Central memory CD8-positive, alpha-beta T cell (primary cell): ENCODE data around the gene MMAB.

ENCODE experiments used
- ATAC-seq: fragments of 150-1000 bp; cut with Tn5 transposase; replicated peaks from 2 replicates; pipeline ENCODE4 v1.10.0; 2022; ENCODE audit warnings: mild to moderate bottlenecking, moderate FRiP score, moderate number of reproducible peaks; ENCODE audit not compliant: poor library complexity, severe bottlenecking; ENCODE audit errors: extremely low read depth
- DNase-seq, 2 donors: peaks; one replicate each; pipeline ENCODE4 v3.0.0; 2021; ENCODE audit warnings: low spot score in 2 of 2
- H3K27ac Mint-ChIP-seq: one replicate; pipeline ENCODE4 v1.8.0; 2022; ENCODE audit warnings: low read depth, mild to moderate bottlenecking, moderate library complexity, mixed read lengths
- H3K27me3 Mint-ChIP-seq: one replicate; pipeline ENCODE4 v1.8.0; 2022; ENCODE audit warnings: mixed read lengths
- H3K36me3 Mint-ChIP-seq: one replicate; pipeline ENCODE4 v1.8.0; 2022; ENCODE audit warnings: mild to moderate bottlenecking, moderate library complexity, mixed read lengths; ENCODE audit not compliant: insufficient read depth
- H3K4me1 Mint-ChIP-seq: one replicate; pipeline ENCODE4 v1.8.0; 2022; ENCODE audit warnings: mixed read lengths
- H3K4me3 Mint-ChIP-seq: one replicate; pipeline ENCODE4 v1.8.0; 2022; ENCODE audit warnings: mild to moderate bottlenecking, moderate library complexity, mixed read lengths
- H3K9me3 Mint-ChIP-seq: one replicate; pipeline ENCODE4 v1.8.0; 2022; ENCODE audit warnings: mixed read lengths

The MMAB gene

GRCh38 chr12:109535863-109536250 lies 37.4 kb downstream of the MMAB start:
- H3K4me3 Mint-ChIP-seq: no peak overlapping the region
- no peak for ATAC-seq
- H3K9me3 Mint-ChIP-seq: no peaks in the 10 kb centered on the region
- no peak overlapping the region for H3K27ac Mint-ChIP-seq
- H3K27me3 Mint-ChIP-seq: no peaks in the 10 kb centered on the region
- H3K36me3 Mint-ChIP-seq: peaks cover 9% of the 10 kb centered on the region
- no peaks in the 10 kb centered on the region for H3K4me1 Mint-ChIP-seq
- DNase-seq: no peak

GRCh38 chr12:109535231-109535862 lies 38.0 kb downstream of the MMAB start:
- Mint-ChIP-seq H3K27ac (no peak overlapping the region), H3K4me1 (no peaks in the 10 kb centered on the region), H3K4me3 (no peak overlapping the region), H3K9me3 (no peaks in the 10 kb centered on the region), H3K36me3 (peaks cover 10% of the 10 kb centered on the region), H3K27me3 (no peaks in the 10 kb centered on the region)
- no peak for ATAC-seq
- DNase-seq: no peak

GRCh38 chr12:109534456-109534855 lies 38.8 kb downstream of the MMAB start:
- no peaks in the 10 kb centered on the region for H3K9me3 Mint-ChIP-seq
- H3K4me1 Mint-ChIP-seq: no peaks in the 10 kb centered on the region
- no peaks in the 10 kb centered on the region for H3K27me3 Mint-ChIP-seq
- ATAC-seq (no peak), DNase-seq (no peak)
- no peak overlapping the region for H3K4me3 Mint-ChIP-seq
- H3K27ac Mint-ChIP-seq: no peak overlapping the region
- peaks cover 15% of the 10 kb centered on the region for H3K36me3 Mint-ChIP-seq

DNA sequence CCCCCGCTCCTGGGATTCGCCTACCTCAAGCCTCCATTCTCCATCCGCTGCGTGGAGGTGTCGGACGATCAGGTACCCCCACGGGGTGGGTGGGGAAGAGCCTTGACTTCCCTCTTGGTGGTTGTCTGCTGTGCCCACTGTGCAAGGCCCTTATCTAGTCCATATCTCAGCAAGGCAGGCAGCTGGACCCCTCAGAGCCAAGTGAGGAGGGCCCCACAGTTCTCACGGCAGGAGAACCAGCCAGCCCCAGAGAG lies 39.9 kb downstream of the MMAB start:
- no peaks in the 10 kb centered on the region for H3K9me3 Mint-ChIP-seq
- peaks cover 19% of the 10 kb centered on the region for H3K36me3 Mint-ChIP-seq
- ATAC-seq: no peak

GRCh38 chr12:109532721-109533486 lies 40.4 kb downstream of the MMAB start:
- peaks cover 19% of the 10 kb centered on the region for H3K36me3 Mint-ChIP-seq
- H3K27ac Mint-ChIP-seq: no peak overlapping the region
- no peak for ATAC-seq

More for the DNA sequence above, 39.9 kb downstream of the MMAB start:
- DNase-seq: no peak
- Mint-ChIP-seq H3K4me1 (no peaks in the 10 kb centered on the region), H3K27ac (no peak overlapping the region), H3K4me3 (no peak overlapping the region), H3K27me3 (no peaks in the 10 kb centered on the region)

GRCh38 chr12:109531411-109531810 lies 41.9 kb downstream of the MMAB start:
- no peak overlapping the region for H3K4me3 Mint-ChIP-seq
- H3K4me1 Mint-ChIP-seq: no peaks in the 10 kb centered on the region
- ATAC-seq (no peak), DNase-seq (no peak)
- H3K27me3 Mint-ChIP-seq: no peaks in the 10 kb centered on the region
- H3K36me3 Mint-ChIP-seq: peaks cover 22% of the 10 kb centered on the region
- H3K9me3 Mint-ChIP-seq: no peaks in the 10 kb centered on the region
- H3K27ac Mint-ChIP-seq: no peak overlapping the region

More at GRCh38 chr12:109532721-109533486, 40.4 kb downstream of the MMAB start:
- DNase-seq: no peak
- no peak overlapping the region for H3K4me3 Mint-ChIP-seq
- no peaks in the 10 kb centered on the region for H3K9me3 Mint-ChIP-seq
- H3K4me1 Mint-ChIP-seq: no peaks in the 10 kb centered on the region
- H3K27me3 Mint-ChIP-seq: no peaks in the 10 kb centered on the region

GRCh38 chr12:109529691-109530640 lies 43.3 kb downstream of the MMAB start:
- Mint-ChIP-seq H3K9me3 (no peaks in the 10 kb centered on the region), H3K36me3 (peaks cover 25% of the 10 kb centered on the region), H3K4me3 (no peak overlapping the region)

DNA sequence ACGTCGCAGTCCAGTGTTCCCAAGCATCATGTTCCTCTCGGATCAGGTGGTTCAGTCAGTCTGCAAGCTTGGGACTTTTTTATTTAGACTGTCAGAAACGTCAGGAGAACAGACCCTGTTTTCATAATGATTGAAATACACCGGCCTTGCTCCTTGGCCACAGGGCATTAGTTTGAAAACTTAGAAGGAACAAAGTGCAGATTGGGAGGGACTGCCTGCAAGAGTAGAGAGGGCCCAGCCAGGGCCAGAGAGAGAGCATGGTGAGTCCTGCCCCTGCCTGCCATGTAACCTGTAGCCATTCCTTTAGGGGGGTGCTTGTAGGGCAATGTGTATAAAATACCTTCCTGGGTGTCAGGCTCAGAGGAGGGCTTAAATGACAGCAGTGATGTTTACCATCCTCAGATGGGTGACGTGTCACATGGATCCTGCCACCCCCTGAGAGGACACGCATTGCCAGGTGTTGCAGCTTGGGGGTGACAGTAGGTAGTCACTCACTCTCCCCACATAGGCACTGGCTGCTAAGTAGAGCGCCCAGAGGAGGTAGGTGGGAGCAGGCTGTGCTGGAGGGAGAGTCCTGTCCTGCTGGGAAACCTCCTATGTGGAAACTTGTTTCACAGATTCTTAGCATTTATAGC lies 45.7 kb downstream of the MMAB start:
- Mint-ChIP-seq H3K9me3 (no peaks in the 10 kb centered on the region), H3K27ac (no peak overlapping the region), H3K4me1 (no peaks in the 10 kb centered on the region), H3K4me3 (no peak overlapping the region), H3K36me3 (peaks cover 25% of the 10 kb centered on the region), H3K27me3 (no peaks in the 10 kb centered on the region)
- ATAC-seq: no peak
- DNase-seq: no peak

More at GRCh38 chr12:109529691-109530640, 43.3 kb downstream of the MMAB start:
- Mint-ChIP-seq H3K27me3 (no peaks in the 10 kb centered on the region), H3K27ac (no peak overlapping the region), H3K4me1 (no peaks in the 10 kb centered on the region)
- ATAC-seq: no peak
- DNase-seq: no peak

DNA sequence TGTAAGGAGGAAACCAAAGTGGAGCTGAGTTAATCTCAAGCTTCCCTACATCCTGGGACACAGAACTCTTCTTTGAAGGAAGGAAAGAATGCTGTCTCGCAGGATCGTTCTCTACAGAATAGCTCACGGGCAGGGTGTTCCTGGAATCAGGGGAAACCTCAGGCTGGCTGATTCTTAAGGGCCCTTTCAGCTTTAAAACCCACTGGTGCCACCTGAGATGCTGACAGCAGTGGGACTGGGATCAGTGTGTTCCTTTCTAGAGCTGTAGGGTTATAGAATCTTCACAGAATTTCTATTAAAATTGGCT lies 48.1 kb downstream of the MMAB start:
- peaks cover 32% of the 10 kb centered on the region for H3K36me3 Mint-ChIP-seq
- DNase-seq: no peak
- ATAC-seq: no peak
- H3K4me1 Mint-ChIP-seq: no peaks in the 10 kb centered on the region
- no peaks in the 10 kb centered on the region for H3K9me3 Mint-ChIP-seq
- no peak overlapping the region for H3K27ac Mint-ChIP-seq
- no peak overlapping the region for H3K4me3 Mint-ChIP-seq
- no peaks in the 10 kb centered on the region for H3K27me3 Mint-ChIP-seq

DNA sequence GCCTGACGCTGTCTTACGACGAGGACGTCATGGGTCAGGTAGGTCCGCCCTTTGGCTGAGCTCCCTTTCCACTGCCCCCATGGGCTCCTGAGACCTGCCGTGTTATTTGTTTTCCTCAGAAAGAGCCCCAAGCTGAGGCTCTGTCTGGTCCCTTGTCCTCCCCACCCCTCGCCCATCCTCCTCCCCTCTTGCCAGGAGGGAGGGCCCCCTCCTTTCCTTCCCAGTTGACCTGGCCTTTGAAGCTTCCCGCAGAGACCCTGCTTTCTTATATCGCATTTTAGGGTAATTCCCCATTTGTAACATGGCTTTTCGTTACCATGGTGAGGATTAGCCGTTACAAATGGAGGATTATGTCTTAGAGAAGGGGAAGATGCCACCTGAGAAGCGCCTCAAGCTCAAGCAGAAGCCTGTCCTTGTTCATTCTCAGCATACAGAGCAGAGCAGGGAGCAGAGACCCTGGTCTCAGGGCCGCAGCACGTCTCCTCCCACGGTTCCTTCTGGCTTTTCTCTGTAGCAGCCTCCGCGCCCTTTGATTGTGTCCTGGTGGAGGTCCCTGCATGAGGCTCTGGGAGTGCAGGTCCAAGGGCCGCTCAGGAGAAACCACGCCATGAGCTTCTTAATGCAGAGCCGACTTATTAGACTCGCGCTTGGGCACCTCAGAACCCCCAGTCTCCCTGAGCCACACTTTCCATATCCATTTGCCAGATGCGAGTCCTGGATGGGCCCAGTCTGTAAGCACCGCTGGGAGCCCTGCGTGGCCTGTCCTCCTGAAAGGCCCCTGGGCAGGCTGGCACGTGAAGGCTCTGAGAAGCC lies 48.6 kb downstream of the MMAB start:
- Mint-ChIP-seq H3K36me3 (peaks cover 29% of the 10 kb centered on the region), H3K4me1 (no peaks in the 10 kb centered on the region), H3K9me3 (no peaks in the 10 kb centered on the region), H3K27ac (no peak overlapping the region), H3K27me3 (no peaks in the 10 kb centered on the region), H3K4me3 (no peak overlapping the region)
- ATAC-seq (no peak), DNase-seq (no peak)

- no peak overlapping the region for H3K27ac Mint-ChIP-seq
- peaks cover 23% of the 10 kb centered on the region for H3K36me3 Mint-ChIP-seq
Observed at GRCh38 chr12:109523504-109523903, 49.8 kb downstream of the MMAB start.

DNA sequence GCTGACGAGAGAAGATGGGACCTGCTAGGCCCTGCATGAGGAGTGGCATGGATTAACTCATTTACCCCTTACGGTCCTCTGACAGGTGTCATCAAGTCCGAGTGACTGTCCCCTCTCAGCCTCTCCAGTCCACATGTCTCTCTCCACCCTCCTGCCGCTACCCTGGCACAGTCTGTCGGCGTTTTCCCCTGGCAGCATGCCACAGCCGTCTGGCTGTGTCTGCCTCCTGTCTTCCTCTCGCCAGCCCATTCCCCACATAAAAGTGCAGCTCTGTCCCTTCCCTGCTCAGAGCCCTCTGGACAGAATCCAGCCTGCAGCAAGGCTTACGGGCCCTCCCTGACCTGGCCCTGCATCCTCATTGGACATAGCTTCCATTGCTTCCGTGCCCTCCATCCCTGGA lies 50.2 kb downstream of the MMAB start:
- ATAC-seq (no peak), DNase-seq (no peak)
- no peaks in the 10 kb centered on the region for H3K4me1 Mint-ChIP-seq
- no peaks in the 10 kb centered on the region for H3K9me3 Mint-ChIP-seq
- no peaks in the 10 kb centered on the region for H3K27me3 Mint-ChIP-seq
- H3K4me3 Mint-ChIP-seq: no peak overlapping the region
- H3K27ac Mint-ChIP-seq: no peak overlapping the region
- peaks cover 26% of the 10 kb centered on the region for H3K36me3 Mint-ChIP-seq

More at GRCh38 chr12:109523504-109523903, 49.8 kb downstream of the MMAB start:
- DNase-seq: no peak
- ATAC-seq: no peak
- H3K27me3 Mint-ChIP-seq: no peaks in the 10 kb centered on the region
- no peaks in the 10 kb centered on the region for H3K4me1 Mint-ChIP-seq
- H3K9me3 Mint-ChIP-seq: no peaks in the 10 kb centered on the region
- no peak overlapping the region for H3K4me3 Mint-ChIP-seq
